ENCODE measurements around the gene PILRB.

DNA sequence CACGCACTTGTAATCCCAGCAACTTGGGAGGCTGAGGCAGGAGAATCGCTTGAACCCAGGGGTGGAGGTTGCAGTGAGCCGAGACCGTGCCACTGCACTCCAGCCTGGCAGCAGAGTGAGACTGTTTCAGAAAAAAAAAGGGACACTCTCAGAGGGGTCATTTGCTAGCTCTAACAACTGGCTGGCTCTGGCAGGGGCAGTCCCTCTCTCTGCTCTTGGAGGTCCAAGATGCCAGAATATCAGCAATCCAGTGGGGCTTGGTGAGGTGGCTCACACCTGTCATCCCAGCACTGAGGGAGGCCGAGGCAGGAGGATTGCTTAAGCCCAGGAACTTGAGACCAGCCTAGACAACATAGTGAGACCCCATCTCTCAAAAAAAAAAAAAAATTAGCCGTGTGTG lies 12.8 kb downstream of the PILRB start:
- TF ChIP-seq, protein P1, sequence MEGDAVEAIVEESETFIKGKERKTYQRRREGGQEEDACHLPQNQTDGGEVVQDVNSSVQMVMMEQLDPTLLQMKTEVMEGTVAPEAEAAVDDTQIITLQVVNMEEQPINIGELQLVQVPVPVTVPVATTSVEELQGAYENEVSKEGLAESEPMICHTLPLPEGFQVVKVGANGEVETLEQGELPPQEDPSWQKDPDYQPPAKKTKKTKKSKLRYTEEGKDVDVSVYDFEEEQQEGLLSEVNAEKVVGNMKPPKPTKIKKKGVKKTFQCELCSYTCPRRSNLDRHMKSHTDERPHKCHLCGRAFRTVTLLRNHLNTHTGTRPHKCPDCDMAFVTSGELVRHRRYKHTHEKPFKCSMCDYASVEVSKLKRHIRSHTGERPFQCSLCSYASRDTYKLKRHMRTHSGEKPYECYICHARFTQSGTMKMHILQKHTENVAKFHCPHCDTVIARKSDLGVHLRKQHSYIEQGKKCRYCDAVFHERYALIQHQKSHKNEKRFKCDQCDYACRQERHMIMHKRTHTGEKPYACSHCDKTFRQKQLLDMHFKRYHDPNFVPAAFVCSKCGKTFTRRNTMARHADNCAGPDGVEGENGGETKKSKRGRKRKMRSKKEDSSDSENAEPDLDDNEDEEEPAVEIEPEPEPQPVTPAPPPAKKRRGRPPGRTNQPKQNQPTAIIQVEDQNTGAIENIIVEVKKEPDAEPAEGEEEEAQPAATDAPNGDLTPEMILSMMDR (IDR thresholded peaks at IDR 0.05; ENCODE audit: insufficient read depth, low read depth, low read length), result no peak
- TF ChIP-seq EZH2 (IDR thresholded peaks at IDR 0.05; ENCODE audit: insufficient read depth, low read length), result no peak
